K562 (cell line): Measurements from ENCODE around the gene ALDH1A2. TPM values are rescaled to one million over a fixed set of nuclear protein-coding genes. Genes with fewer than 3 reads are reported as not detected.

Experiments used
- BRCA1 ChIP-seq, 2 experiments: fragments of 450-650 bp in 1 of 2; sonication (generic) in 1 of 2; formaldehyde crosslinking in 1 of 2; IDR thresholded peaks; 2 replicates each; pipeline versions ENCODE4 v1.5.0 to v1.6.1; 2017 to 2020; ENCODE audit warnings: mild to moderate bottlenecking in 1 of 2, missing genetic modification reagents in 1 of 2
- CREBBP ChIP-seq: IDR thresholded peaks from one replicate; pipeline ENCODE4 v1.6.1; 2012; ENCODE audit warnings: low read depth, mild to moderate bottlenecking, control low read depth, inconsistent platforms, low read length
- ESRRA ChIP-seq: fragments of 450-650 bp; IDR thresholded peaks from 2 replicates; pipeline ENCODE4 v1.6.1; 2014; ENCODE audit warnings: low read depth, mild to moderate bottlenecking, moderate library complexity, borderline replicate concordance
- MTA3 ChIP-seq: fragments of 450-650 bp; formaldehyde crosslinking; IDR thresholded peaks from 2 replicates; pipeline ENCODE4 v1.6.1; 2017; ENCODE audit warnings: mild to moderate bottlenecking, borderline replicate concordance
- RBFOX2 ChIP-seq: fragments of 200-400 bp; formaldehyde crosslinking; IDR thresholded peaks from 2 replicates; pipeline ENCODE4 v1.6.1; 2017; ENCODE audit warnings: low read depth, mild to moderate bottlenecking, low read length, moderate library complexity
- SOX6 ChIP-seq: fragments of 450-650 bp; IDR thresholded peaks from 2 replicates; pipeline ENCODE4 v1.6.1; 2014; ENCODE audit warnings: mild to moderate bottlenecking
- TAF1 ChIP-seq: IDR thresholded peaks from 2 replicates; pipeline ENCODE4 v1.6.1; 2011; ENCODE audit warnings: mild to moderate bottlenecking, low read length, moderate library complexity; ENCODE audit not compliant: insufficient read depth, control insufficient read depth, severe bottlenecking; ENCODE audit errors: extremely low read depth
- ZFP36 ChIP-seq: fragments of 150-350 bp; IDR thresholded peaks from 2 replicates; pipeline ENCODE4 v1.6.1; 2018; ENCODE audit warnings: low read length, low read depth; ENCODE audit not compliant: partially characterized antibody
- ZKSCAN3 ChIP-seq: fragments of 250-450 bp; sonication (Bioruptor Pico); IDR thresholded peaks from 2 replicates; pipeline ENCODE4 v1.4.0; 2020
- ZNF124 ChIP-seq: sonication (generic); formaldehyde crosslinking; IDR thresholded peaks from 2 replicates; pipeline ENCODE4 v1.8.1; 2022; ENCODE audit warnings: missing genetic modification reagents
- ZNF274 ChIP-seq: IDR thresholded peaks from 2 replicates; pipeline ENCODE4 v1.6.1; 2011; ENCODE audit warnings: low read depth, mild to moderate bottlenecking, low read length, moderate library complexity, borderline replicate concordance
- ZNF3 ChIP-seq: fragments of 250-450 bp; sonication (Bioruptor Pico); IDR thresholded peaks from 2 replicates; pipeline ENCODE4 v1.5.0; 2021; ENCODE audit warnings: mild to moderate bottlenecking, moderate library complexity
- ZNF324 ChIP-seq: fragments of 250-450 bp; sonication (Bioruptor Pico); IDR thresholded peaks from 2 replicates; pipeline ENCODE4 v1.4.0; 2020; ENCODE audit warnings: mild to moderate bottlenecking
- polyA plus RNA-seq, 8 experiments: library from polyadenylated mRNA; depleted of rRNA in 4 of 8; stranded (reverse) in 5 of 8; unstranded in 3 of 8; fragments of >200 nt; fragmentation: Nextera tagmentation in 2 of 8; fragmentation: Illumina TruSeq in 1 of 8; extraction: Ambion mirVana in 2 of 8; extraction: Trizol in 1 of 8; gene quantifications; 2 replicates each; pipeline versions ENCODE4 v1.2.1 to v1.2.3, GENCODE V29; 2011 to 2014; ENCODE audit warnings: inconsistent platforms in 1 of 8, missing spikeins in 1 of 8
- total RNA-seq, 7 experiments: library from RNA; depleted of rRNA in 6 of 7; stranded (reverse); fragments of >200 nt in 6 of 7; fragmentation: Illumina TruSeq in 2 of 7; extraction: Trizol in 2 of 7; gene quantifications; 2 replicates each; pipeline versions ENCODE4 v1.2.1 to v1.2.3, GENCODE V29; 2011 to 2021; ENCODE audit warnings: low replicate concordance in 1 of 7
- TF ChIP-seq, protein P1 (sequence below): IDR thresholded peaks from 3 replicates; pipeline ENCODE4 v1.6.1; 2011; ENCODE audit warnings: borderline replicate concordance, mild to moderate bottlenecking, moderate library complexity; ENCODE audit not compliant: insufficient read length; ENCODE audit errors: extremely low read depth
- TF ChIP-seq, protein P2 (sequence below): fragments of 250-450 bp; sonication (Bioruptor Pico); IDR thresholded peaks from 2 replicates; pipeline ENCODE4 v1.5.1; 2021; ENCODE audit warnings: mild to moderate bottlenecking
- TF ChIP-seq, protein P3 (sequence below): fragments of 450-650 bp; IDR thresholded peaks from 2 replicates; pipeline ENCODE4 v1.6.1; 2016
- TF ChIP-seq, protein P4 (sequence below): fragments of 450-650 bp; IDR thresholded peaks from 2 replicates; pipeline ENCODE4 v1.6.1; 2017; ENCODE audit warnings: antibody characterized with exemption, mild to moderate bottlenecking

Gene ALDH1A2
- total and polyA plus RNA-seq, 9 of the 15 experiments (the other 6 are each of a cell fraction or from before 2014, with no cell fraction given) = 115 to 393 (median 333) TPM

DNA sequence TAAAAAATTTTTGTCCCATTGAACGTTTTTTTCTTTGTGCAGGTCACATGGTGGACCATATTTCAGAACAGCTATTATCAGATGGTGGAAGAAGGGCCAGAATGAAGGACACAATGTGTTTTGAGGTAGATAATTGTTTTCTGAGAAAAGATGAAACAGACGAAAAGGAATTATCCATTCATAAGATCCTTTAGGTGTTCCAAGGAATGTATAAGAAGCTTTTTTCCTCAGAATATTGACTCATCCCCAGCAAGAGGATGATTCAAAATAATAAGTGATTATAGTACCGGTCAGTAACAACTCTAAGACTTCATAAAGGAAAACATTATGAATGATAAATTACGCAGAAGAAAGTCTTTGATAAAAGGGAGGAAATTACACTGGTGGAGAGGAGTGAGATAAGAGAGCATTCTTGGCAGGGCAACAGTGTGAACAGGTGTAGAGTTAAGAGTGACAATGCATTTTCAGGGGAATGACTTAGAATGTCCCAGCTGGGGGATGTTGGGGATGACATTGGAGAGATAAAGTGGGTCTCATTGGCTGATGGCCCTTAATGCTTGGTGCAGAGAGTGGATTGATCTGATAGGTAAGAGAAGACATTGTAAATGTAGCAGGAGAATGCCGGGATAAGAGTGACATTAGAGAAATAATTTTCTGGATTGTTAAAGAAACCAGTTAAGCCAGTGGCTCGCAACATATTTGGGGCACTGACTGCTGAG is 45.6 kb upstream of the ALDH1A2 start (continued):
- TF ChIP-seq, protein P1, sequence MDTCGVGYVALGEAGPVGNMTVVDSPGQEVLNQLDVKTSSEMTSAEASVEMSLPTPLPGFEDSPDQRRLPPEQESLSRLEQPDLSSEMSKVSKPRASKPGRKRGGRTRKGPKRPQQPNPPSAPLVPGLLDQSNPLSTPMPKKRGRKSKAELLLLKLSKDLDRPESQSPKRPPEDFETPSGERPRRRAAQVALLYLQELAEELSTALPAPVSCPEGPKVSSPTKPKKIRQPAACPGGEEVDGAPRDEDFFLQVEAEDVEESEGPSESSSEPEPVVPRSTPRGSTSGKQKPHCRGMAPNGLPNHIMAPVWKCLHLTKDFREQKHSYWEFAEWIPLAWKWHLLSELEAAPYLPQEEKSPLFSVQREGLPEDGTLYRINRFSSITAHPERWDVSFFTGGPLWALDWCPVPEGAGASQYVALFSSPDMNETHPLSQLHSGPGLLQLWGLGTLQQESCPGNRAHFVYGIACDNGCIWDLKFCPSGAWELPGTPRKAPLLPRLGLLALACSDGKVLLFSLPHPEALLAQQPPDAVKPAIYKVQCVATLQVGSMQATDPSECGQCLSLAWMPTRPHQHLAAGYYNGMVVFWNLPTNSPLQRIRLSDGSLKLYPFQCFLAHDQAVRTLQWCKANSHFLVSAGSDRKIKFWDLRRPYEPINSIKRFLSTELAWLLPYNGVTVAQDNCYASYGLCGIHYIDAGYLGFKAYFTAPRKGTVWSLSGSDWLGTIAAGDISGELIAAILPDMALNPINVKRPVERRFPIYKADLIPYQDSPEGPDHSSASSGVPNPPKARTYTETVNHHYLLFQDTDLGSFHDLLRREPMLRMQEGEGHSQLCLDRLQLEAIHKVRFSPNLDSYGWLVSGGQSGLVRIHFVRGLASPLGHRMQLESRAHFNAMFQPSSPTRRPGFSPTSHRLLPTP = no peak
- no peak for TF ChIP-seq ZNF3 (CRISPR knock-in tag)
- TF ChIP-seq, protein P2, sequence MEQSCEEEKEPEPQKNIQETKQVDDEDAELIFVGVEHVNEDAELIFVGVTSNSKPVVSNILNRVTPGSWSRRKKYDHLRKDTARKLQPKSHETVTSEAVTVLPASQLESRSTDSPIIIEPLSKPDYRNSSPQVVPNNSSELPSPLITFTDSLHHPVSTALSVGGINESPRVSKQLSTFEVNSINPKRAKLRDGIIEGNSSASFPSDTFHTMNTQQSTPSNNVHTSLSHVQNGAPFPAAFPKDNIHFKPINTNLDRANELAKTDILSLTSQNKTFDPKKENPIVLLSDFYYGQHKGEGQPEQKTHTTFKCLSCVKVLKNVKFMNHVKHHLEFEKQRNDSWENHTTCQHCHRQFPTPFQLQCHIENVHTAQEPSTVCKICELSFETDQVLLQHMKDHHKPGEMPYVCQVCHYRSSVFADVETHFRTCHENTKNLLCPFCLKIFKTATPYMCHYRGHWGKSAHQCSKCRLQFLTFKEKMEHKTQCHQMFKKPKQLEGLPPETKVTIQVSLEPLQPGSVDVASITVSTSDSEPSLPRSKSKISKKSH = no peak
- TF ChIP-seq, protein P3, sequence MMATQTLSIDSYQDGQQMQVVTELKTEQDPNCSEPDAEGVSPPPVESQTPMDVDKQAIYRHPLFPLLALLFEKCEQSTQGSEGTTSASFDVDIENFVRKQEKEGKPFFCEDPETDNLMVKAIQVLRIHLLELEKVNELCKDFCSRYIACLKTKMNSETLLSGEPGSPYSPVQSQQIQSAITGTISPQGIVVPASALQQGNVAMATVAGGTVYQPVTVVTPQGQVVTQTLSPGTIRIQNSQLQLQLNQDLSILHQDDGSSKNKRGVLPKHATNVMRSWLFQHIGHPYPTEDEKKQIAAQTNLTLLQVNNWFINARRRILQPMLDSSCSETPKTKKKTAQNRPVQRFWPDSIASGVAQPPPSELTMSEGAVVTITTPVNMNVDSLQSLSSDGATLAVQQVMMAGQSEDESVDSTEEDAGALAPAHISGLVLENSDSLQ = peak; percentile 76
- TF ChIP-seq ZFP36 = no peak
- TF ChIP-seq RBFOX2 = no peak
- no peak for TF ChIP-seq ZKSCAN3 (CRISPR knock-in tag)
- peak; percentile 77; the same call in 1 of the 2 replicates for TF ChIP-seq MTA3
- TF ChIP-seq ZNF274 = no peak; the same call in 1 of the 2 replicates
- TF ChIP-seq BRCA1 (IDR thresholded peaks at IDR 0.05) = no peak
- TF ChIP-seq BRCA1 (CRISPR knock-in tag; IDR thresholded peaks at IDR 0.05) = no peak
- TF ChIP-seq TAF1 = no peak
- peak; percentile 97 for TF ChIP-seq SOX6
- TF ChIP-seq, protein P4, sequence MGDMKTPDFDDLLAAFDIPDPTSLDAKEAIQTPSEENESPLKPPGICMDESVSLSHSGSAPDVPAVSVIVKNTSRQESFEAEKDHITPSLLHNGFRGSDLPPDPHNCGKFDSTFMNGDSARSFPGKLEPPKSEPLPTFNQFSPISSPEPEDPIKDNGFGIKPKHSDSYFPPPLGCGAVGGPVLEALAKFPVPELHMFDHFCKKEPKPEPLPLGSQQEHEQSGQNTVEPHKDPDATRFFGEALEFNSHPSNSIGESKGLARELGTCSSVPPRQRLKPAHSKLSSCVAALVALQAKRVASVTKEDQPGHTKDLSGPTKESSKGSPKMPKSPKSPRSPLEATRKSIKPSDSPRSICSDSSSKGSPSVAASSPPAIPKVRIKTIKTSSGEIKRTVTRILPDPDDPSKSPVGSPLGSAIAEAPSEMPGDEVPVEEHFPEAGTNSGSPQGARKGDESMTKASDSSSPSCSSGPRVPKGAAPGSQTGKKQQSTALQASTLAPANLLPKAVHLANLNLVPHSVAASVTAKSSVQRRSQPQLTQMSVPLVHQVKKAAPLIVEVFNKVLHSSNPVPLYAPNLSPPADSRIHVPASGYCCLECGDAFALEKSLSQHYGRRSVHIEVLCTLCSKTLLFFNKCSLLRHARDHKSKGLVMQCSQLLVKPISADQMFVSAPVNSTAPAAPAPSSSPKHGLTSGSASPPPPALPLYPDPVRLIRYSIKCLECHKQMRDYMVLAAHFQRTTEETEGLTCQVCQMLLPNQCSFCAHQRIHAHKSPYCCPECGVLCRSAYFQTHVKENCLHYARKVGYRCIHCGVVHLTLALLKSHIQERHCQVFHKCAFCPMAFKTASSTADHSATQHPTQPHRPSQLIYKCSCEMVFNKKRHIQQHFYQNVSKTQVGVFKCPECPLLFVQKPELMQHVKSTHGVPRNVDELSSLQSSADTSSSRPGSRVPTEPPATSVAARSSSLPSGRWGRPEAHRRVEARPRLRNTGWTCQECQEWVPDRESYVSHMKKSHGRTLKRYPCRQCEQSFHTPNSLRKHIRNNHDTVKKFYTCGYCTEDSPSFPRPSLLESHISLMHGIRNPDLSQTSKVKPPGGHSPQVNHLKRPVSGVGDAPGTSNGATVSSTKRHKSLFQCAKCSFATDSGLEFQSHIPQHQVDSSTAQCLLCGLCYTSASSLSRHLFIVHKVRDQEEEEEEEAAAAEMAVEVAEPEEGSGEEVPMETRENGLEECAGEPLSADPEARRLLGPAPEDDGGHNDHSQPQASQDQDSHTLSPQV = no peak; the same call in 1 of the 2 replicates
- no peak for TF ChIP-seq CREBBP
- TF ChIP-seq ZNF324 (CRISPR knock-in tag) = no peak
- TF ChIP-seq ZNF124 (CRISPR knock-in tag) = no peak
- TF ChIP-seq ESRRA = no peak
